H9 (cell line): ENCODE results near the gene TRPV3. TPM values are rescaled to one million over a fixed set of nuclear protein-coding genes. Genes with fewer than 3 reads are reported as not detected.

ENCODE experiments used
- DNase-seq: peaks from one replicate; pipeline ENCODE4 v3.0.0-alpha.2; 2017
- H2AFZ ChIP-seq: one replicate; pipeline ENCODE4 v1.6.1; 2013; ENCODE audit warnings: mild to moderate bottlenecking, low read length, control low read depth, moderate library complexity
- H2AK5ac ChIP-seq: 2 replicates; pipeline ENCODE4 v1.6.1; 2013; ENCODE audit warnings: low read length, control low read depth, mixed read lengths; ENCODE audit not compliant: insufficient read length
- H2BK120ac ChIP-seq: one replicate; pipeline ENCODE4 v1.6.1; 2013; ENCODE audit warnings: low read depth, mild to moderate bottlenecking, low read length, control low read depth, inconsistent platforms; ENCODE audit not compliant: poor library complexity, severe bottlenecking
- H2BK12ac ChIP-seq: 2 replicates; pipeline ENCODE4 v1.6.1; 2013; ENCODE audit warnings: low read length, control low read depth, mixed read lengths, low read depth; ENCODE audit not compliant: insufficient read length
- H2BK15ac ChIP-seq: 2 replicates; pipeline ENCODE4 v1.6.1; 2013; ENCODE audit warnings: low read depth, low read length, control low read depth
- H2BK20ac ChIP-seq: one replicate; pipeline ENCODE4 v1.6.1; 2013; ENCODE audit warnings: low read depth, mild to moderate bottlenecking, low read length, control low read depth, inconsistent platforms; ENCODE audit not compliant: poor library complexity, severe bottlenecking
- H2BK5ac ChIP-seq: 2 replicates; pipeline ENCODE4 v1.6.1; 2013; ENCODE audit warnings: low read length, control low read depth, mixed read lengths; ENCODE audit not compliant: insufficient read length
- H3K14ac ChIP-seq: 2 replicates; pipeline ENCODE4 v1.6.1; 2013; ENCODE audit warnings: low read length, control low read depth; ENCODE audit not compliant: insufficient read depth
- H3K18ac ChIP-seq: 2 replicates; pipeline ENCODE4 v1.6.1; 2013; ENCODE audit warnings: low read depth, mild to moderate bottlenecking, mixed read lengths, low read length, control low read depth; ENCODE audit not compliant: insufficient read length
- H3K23ac ChIP-seq: 2 replicates; pipeline ENCODE4 v1.6.1; 2013; ENCODE audit warnings: low read length, control low read depth, mixed read lengths, low read depth; ENCODE audit not compliant: insufficient read length
- H3K23me2 ChIP-seq: 2 replicates; pipeline ENCODE4 v1.6.1; 2013; ENCODE audit warnings: low read depth, mild to moderate bottlenecking, mixed read lengths, low read length, control low read depth; ENCODE audit not compliant: insufficient read length, poor library complexity, severe bottlenecking
- H3K27ac ChIP-seq: 2 replicates; pipeline ENCODE4 v1.5.1; 2013; ENCODE audit warnings: low read length, control low read depth, mixed read lengths, low read depth; ENCODE audit not compliant: insufficient read length
- H3K27me3 ChIP-seq: 2 replicates; pipeline ENCODE4 v1.6.1; 2013; ENCODE audit warnings: low read length, control low read depth, inconsistent platforms; ENCODE audit not compliant: insufficient read depth
- H3K4ac ChIP-seq: 2 replicates; pipeline ENCODE4 v1.6.1; 2013; ENCODE audit warnings: low read depth, mild to moderate bottlenecking, control low read depth, inconsistent platforms, low read length, moderate library complexity
- H3K4me1 ChIP-seq: 2 replicates; pipeline ENCODE4 v1.6.1; 2013; ENCODE audit warnings: low read length, control low read depth, inconsistent platforms; ENCODE audit not compliant: insufficient read depth
- H3K4me2 ChIP-seq: 2 replicates; pipeline ENCODE4 v1.6.1; 2013; ENCODE audit warnings: low read length, control low read depth, mixed read lengths; ENCODE audit not compliant: insufficient read length, insufficient read depth
- H3K56ac ChIP-seq: 2 replicates; pipeline ENCODE4 v1.6.1; 2013; ENCODE audit warnings: low read depth, mild to moderate bottlenecking, mixed read lengths, low read length, control low read depth; ENCODE audit not compliant: insufficient read length
- H3K79me1 ChIP-seq: 2 replicates; pipeline ENCODE4 v1.6.1; 2013; ENCODE audit warnings: low read depth, mild to moderate bottlenecking, moderate library complexity, low read length, control low read depth, inconsistent platforms; ENCODE audit not compliant: insufficient read depth, poor library complexity, severe bottlenecking
- H3K79me2 ChIP-seq: 2 replicates; pipeline ENCODE4 v1.6.1; 2013; ENCODE audit warnings: low read length, control low read depth, inconsistent platforms; ENCODE audit not compliant: insufficient read depth
- H3K9ac ChIP-seq: 2 replicates; pipeline ENCODE4 v1.6.1; 2013; ENCODE audit warnings: low read length, control low read depth, mixed read lengths; ENCODE audit not compliant: insufficient read length; ENCODE audit errors: extremely low read depth
- H3K9me3 ChIP-seq: one replicate; pipeline ENCODE4 v1.6.1; 2013; ENCODE audit warnings: low read depth, low read length, inconsistent platforms; ENCODE audit not compliant: control insufficient read depth
- H3T11ph ChIP-seq: one replicate; pipeline ENCODE4 v1.6.1; 2013; ENCODE audit warnings: mild to moderate bottlenecking, low read length, control low read depth, inconsistent platforms
- H4K20me1 ChIP-seq: one replicate; pipeline ENCODE4 v1.6.1; 2013; ENCODE audit not compliant: control insufficient read depth, insufficient read length, insufficient read depth
- H4K5ac ChIP-seq: 2 replicates; pipeline ENCODE4 v1.6.1; 2013; ENCODE audit warnings: low read depth, mild to moderate bottlenecking, mixed read lengths, low read length, control low read depth; ENCODE audit not compliant: insufficient read length
- H4K8ac ChIP-seq: replicated peaks from 2 replicates; pipeline ENCODE4 v1.6.1; 2013; ENCODE audit warnings: low read length, control low read depth, mixed read lengths, low read depth; ENCODE audit not compliant: insufficient read length
- H4K91ac ChIP-seq: 2 replicates; pipeline ENCODE4 v1.6.1; 2013; ENCODE audit warnings: low read depth, mild to moderate bottlenecking, moderate library complexity, mixed read lengths, low read length, control low read depth; ENCODE audit not compliant: insufficient read length
- H3K27ac Mint-ChIP-seq, 3 experiments: 2 replicates in 2 of 3; 3 replicates in 1 of 3; pipeline ENCODE4 v1.8.0; 2020 to 2021; ENCODE audit warnings: mixed read lengths in 3 of 3, mild to moderate bottlenecking in 1 of 3, moderate library complexity in 1 of 3
- H3K27me3 Mint-ChIP-seq: 2 replicates; pipeline ENCODE4 v1.8.0; 2021; ENCODE audit warnings: low read depth, mild to moderate bottlenecking, moderate library complexity, mixed read lengths
- H3K36me3 Mint-ChIP-seq, 3 experiments: 2 replicates in 2 of 3; 3 replicates in 1 of 3; pipeline ENCODE4 v1.8.0; 2020 to 2021; ENCODE audit warnings: low read depth in 3 of 3, mixed read lengths in 3 of 3; ENCODE audit not compliant: insufficient read depth in 1 of 3
- H3K4me1 Mint-ChIP-seq, 2 experiments: 2 replicates each; pipeline ENCODE4 v1.8.0; 2020; ENCODE audit warnings: mixed read lengths in 2 of 2
- H3K4me3 Mint-ChIP-seq, 2 experiments: 2 replicates in 1 of 2; 3 replicates in 1 of 2; pipeline ENCODE4 v1.8.0; 2020 to 2021; ENCODE audit warnings: mild to moderate bottlenecking in 2 of 2, mixed read lengths in 2 of 2, moderate library complexity in 1 of 2
- H3K9me3 Mint-ChIP-seq, 2 experiments: 2 replicates in 1 of 2; 3 replicates in 1 of 2; pipeline ENCODE4 v1.8.0; 2020; ENCODE audit warnings: mild to moderate bottlenecking in 2 of 2, mixed read lengths in 2 of 2, moderate library complexity in 1 of 2
- CTCF ChIP-seq: fragments of 200-600 bp; sonication (generic); conservative IDR thresholded peaks from 3 replicates; pipeline ENCODE4 v1.8.0; 2021; ENCODE audit warnings: antibody characterized with exemption, mild to moderate bottlenecking
- WGBS: extraction: QIAGEN DNeasy Blood & Tissue Kit; methylation state at CpG from one replicate; pipeline ENCODE4 v1.1.7; 2013; ENCODE audit warnings: missing lambda C conversion rate, low lambda C conversion rate, mixed read lengths; ENCODE audit not compliant: insufficient read length; ENCODE audit errors: extremely low coverage; 5-methylcytosine and 5-hydroxymethylcytosine counted together
- total RNA-seq: library from RNA; stranded (reverse); gene quantifications from 2 replicates; pipeline ENCODE4 v1.2.1, GENCODE V29; 2021

TRPV3 gene
- total RNA-seq, 1 experiment from 2014 or later: 0.63 TPM

- Mint-ChIP-seq H3K4me1 (peaks cover 20 to 22% of the 10 kb centered on the region in 2 experiments), H3K36me3 (peaks cover 2 to 8% (median 5%) of the 10 kb centered on the region in 3 experiments), H3K9me3 (peaks cover 12 to 14% of the 10 kb centered on the region in 2 experiments), H3K27ac (no peak overlapping the region), H3K27me3 (no peaks in the 10 kb centered on the region), H3K4me3 (no peak overlapping the region)
- Histone ChIP-seq H2AK5ac (no peak overlapping the region), H3K9ac (no peak overlapping the region), H2BK120ac (no peak overlapping the region), H4K5ac (no peak overlapping the region), H2BK15ac (no peak overlapping the region), H3K27me3 (no peaks in the 10 kb centered on the region), H4K8ac (no peak overlapping the region), H3K4ac (no peak overlapping the region), H3K14ac (no peak overlapping the region), H3K79me1 (no peaks in the 10 kb centered on the region), H3K4me2 (no peak overlapping the region), H3K23ac (no peak overlapping the region), H3T11ph (no peak overlapping the region), H3K27ac (no peak overlapping the region), H3K9me3 (no peaks in the 10 kb centered on the region), H4K20me1 (no peaks in the 10 kb centered on the region), H2AFZ (no peak overlapping the region), H3K56ac (no peak overlapping the region), H2BK12ac (no peak overlapping the region), H3K4me1 (peaks cover 3% of the 10 kb centered on the region; the same call in 1 of the 2 replicates), H2BK20ac (no peak overlapping the region), H3K23me2 (no peaks in the 10 kb centered on the region), H3K18ac (no peak overlapping the region), H3K79me2 (no peaks in the 10 kb centered on the region), H4K91ac (no peak overlapping the region), H2BK5ac (no peak overlapping the region)
- WGBS: no CpG with 5 or more reads among the region's 5 CpGs
- TF ChIP-seq CTCF: no peak
- no peak for DNase-seq
Measured at GRCh38 chr17:3502466-3502865, 55.1 kb downstream of the TRPV3 start.
